Pons (tissue), 1 donor: ENCODE results near the gene MIS18BP1.
"Not testable (repeated sequence)": the region's sequence is repeated elsewhere in the genome, so short reads cannot be mapped to it uniquely, and the experiment has no call there.

ENCODE experiments used
- DNase-seq: peaks from one replicate; pipeline ENCODE4 v3.0.0-alpha.2; 2016; ENCODE audit warnings: low spot score

Gene MIS18BP1

GRCh38 chr14:45246151-45246550 is 6.9 kb downstream of the MIS18BP1 start:
- no peak for DNase-seq

GRCh38 chr14:45242706-45243105 is 10.3 kb downstream of the MIS18BP1 start:
- DNase-seq: no peak

GRCh38 chr14:45238988-45239387 is 14.0 kb downstream of the MIS18BP1 start:
- DNase-seq: no peak

- DNase-seq: no peak
Observed at GRCh38 chr14:45227566-45227965, 25.4 kb downstream of the MIS18BP1 start.

- no peak for DNase-seq
Observed at GRCh38 chr14:45222485-45223262, 30.3 kb downstream of the MIS18BP1 start.

- DNase-seq: not testable (repeated sequence)
Observed at GRCh38 chr14:45214341-45214740, 38.7 kb downstream of the MIS18BP1 start.

- not testable (repeated sequence) for DNase-seq
Observed at GRCh38 chr14:45213716-45214115, 39.3 kb downstream of the MIS18BP1 start.

GRCh38 chr14:45212231-45212630 is 40.8 kb downstream of the MIS18BP1 start:
- no peak for DNase-seq

- DNase-seq: no peak
Observed at GRCh38 chr14:45211295-45211694, 41.7 kb downstream of the MIS18BP1 start.

- DNase-seq: no peak
Observed at GRCh38 chr14:45210159-45210558, 42.8 kb downstream of the MIS18BP1 start.

- no peak for DNase-seq
Observed at GRCh38 chr14:45204241-45204640, 48.8 kb downstream of the MIS18BP1 start.

GRCh38 chr14:45201905-45202304 is 51.1 kb downstream of the MIS18BP1 start:
- peak; percentile 29 for DNase-seq

- no peak for DNase-seq
Observed at GRCh38 chr14:45199230-45199629, 53.8 kb downstream of the MIS18BP1 start.

- no peak for DNase-seq
Observed at GRCh38 chr14:45198551-45198950, 54.5 kb downstream of the MIS18BP1 start.

- no peak for DNase-seq
Observed at GRCh38 chr14:45194964-45195363, 58.0 kb downstream of the MIS18BP1 start.

- DNase-seq: no peak
Observed at GRCh38 chr14:45185100-45185814, 67.7 kb downstream of the MIS18BP1 start.

GRCh38 chr14:45181806-45182205 is 71.2 kb downstream of the MIS18BP1 start:
- DNase-seq: no peak

- DNase-seq: no peak
Observed at GRCh38 chr14:45181329-45181728, 71.7 kb downstream of the MIS18BP1 start.

GRCh38 chr14:45177076-45177475 is 75.9 kb downstream of the MIS18BP1 start:
- DNase-seq: no peak

GRCh38 chr14:45169906-45170305 is 83.1 kb downstream of the MIS18BP1 start:
- no peak for DNase-seq

- no peak for DNase-seq
Observed at GRCh38 chr14:45156067-45156466, 96.9 kb downstream of the MIS18BP1 start.
